Omental fat pad (tissue), 4 donors: ENCODE results near the gene ADCY2. TPM values are rescaled to one million over a fixed set of nuclear protein-coding genes. Genes with fewer than 3 reads are reported as not detected.

Experiments
- ATAC-seq: fragments of 150-250 bp; one replicate; pipeline ENCODE4 v1.9.1; 2016; ENCODE audit warnings: mild to moderate bottlenecking, moderate library complexity; ENCODE audit not compliant: low FRiP score
- DNase-seq: peaks from one replicate; pipeline ENCODE4 v3.0.0-alpha.2; 2019; ENCODE audit warnings: low spot score
- CTCF ChIP-seq, 3 donors: fragments of 450-650 bp; IDR thresholded peaks; one replicate each; pipeline ENCODE4 v1.5.1; 2016 to 2017; ENCODE audit warnings: antibody characterized with exemption in 3 of 3, mild to moderate bottlenecking in 3 of 3, moderate library complexity in 2 of 3
- total RNA-seq, 4 donors: library from RNA; depleted of rRNA; stranded (reverse); fragments of >200 nt; gene quantifications; one replicate each; pipeline ENCODE4 v1.1.0, GENCODE V29; 2016

ADCY2 gene
- total RNA-seq, 4 donors from 2014 or later = 1.1 to 2.4 (median 1.7) TPM

GRCh38 chr5:7851240-7851592, 455.3 kb downstream of the ADCY2 start:
- no peak for ATAC-seq
- TF ChIP-seq CTCF (IDR thresholded peaks at IDR 0.05) = no peak

DNA sequence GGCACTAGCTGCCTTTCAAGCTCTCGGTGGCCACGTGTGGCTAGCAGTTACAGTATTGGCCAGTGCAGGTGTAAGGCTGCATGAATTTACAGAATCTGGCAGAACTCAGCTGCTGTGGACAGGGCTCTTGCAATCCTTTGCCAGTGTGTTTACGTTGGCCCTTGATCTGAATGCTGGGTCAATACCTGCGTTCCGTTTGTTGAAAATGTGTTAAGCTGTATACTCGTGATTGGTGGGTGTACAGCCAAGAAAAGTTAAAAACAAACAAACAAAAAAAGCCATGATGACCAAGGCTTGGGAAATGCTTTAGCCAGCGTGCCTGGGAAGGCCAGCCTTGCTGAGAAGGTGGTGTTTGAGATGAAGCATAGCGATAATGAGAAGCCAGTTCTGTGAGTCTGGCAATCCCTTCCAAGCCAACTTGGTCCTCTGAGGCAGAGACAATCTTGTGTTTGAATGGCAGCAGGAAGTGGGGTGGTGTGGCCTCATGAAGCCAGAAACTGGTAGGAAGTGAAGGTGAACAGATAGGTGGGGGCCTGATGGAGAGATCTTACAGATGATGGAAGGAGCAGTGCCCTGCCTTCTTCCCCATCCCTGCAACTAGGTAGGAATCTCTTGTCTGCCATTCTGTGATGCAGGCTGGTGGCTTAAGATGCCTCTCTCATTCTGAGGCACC, 455.8 kb downstream of the ADCY2 start:
- TF ChIP-seq CTCF (IDR thresholded peaks at IDR 0.05) = no peak
- ATAC-seq (no peak), DNase-seq (no peak)

More at GRCh38 chr5:7851240-7851592, 455.3 kb downstream of the ADCY2 start:
- DNase-seq = no peak

DNA sequence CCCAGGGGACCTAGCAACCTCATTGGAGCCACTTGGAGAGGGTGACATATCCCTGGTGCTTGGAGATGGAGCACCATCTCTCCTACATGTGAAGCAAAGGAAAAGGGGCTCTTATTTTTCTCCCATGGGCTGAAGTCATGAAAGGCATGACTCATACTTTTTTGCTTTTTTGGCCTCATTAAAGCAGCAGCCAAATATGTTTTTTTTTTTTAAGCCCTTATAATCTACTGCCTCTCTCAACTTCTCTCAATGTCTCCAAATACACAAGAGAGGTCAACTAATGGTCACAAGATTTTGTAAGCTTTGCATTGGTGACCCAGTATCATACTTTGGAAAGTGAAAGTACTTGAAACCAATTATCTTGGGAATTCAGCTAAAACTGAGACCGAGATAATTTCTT, 456.6 kb downstream of the ADCY2 start:
- no peak for TF ChIP-seq CTCF (IDR thresholded peaks at IDR 0.05)
- ATAC-seq (no peak), DNase-seq (no peak)

DNA sequence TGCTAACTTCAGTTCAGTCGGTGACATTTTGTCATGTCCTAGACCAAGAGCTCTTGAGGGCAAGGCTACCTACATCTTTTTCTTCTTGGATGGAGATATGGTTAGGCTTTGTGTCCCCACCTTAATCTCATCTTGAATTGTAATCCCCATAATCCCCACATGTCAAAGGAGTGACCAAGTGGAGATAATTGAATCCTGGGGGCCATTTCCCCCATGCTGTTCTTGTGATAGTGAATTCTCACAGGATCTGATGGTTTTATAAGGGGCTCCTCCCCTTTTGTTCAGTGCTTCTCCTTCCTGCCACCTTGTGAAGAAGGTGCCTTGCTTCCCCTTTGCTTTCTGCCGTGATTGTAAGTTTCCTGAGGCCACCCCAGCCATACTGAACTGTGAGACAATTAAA, 457.1 kb downstream of the ADCY2 start:
- DNase-seq (no peak), ATAC-seq (no peak)
- no peak for TF ChIP-seq CTCF (IDR thresholded peaks at IDR 0.05)

- ATAC-seq (no peak), DNase-seq (no peak)
- TF ChIP-seq CTCF (IDR thresholded peaks at IDR 0.05) = no peak
Observed at GRCh38 chr5:7855611-7856010, 459.7 kb downstream of the ADCY2 start.

- no peak for TF ChIP-seq CTCF (IDR thresholded peaks at IDR 0.05)
- DNase-seq = no peak
- no peak for ATAC-seq
Observed at GRCh38 chr5:7856855-7857254, 460.9 kb downstream of the ADCY2 start.

DNA sequence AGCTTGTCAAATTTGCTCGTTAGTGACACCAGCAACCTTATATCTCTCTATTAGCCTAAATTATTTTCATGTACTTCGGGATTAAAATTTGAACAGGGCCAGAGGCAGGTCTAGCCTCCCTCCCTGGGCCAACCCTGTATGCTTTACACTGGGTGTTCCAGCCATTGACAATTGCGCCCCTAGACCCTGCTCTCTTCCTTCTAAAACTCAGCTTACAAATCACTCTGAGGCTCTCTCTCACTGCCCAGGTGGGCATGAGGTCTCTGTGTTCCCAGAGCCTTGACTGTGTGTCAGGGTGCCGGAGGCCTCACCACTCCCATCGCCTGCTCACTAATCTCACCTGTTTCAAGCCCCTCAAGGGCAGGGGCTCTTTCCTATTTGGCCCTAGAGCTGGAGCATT, 461.4 kb downstream of the ADCY2 start:
- TF ChIP-seq CTCF (IDR thresholded peaks at IDR 0.05) = no peak
- ATAC-seq (no peak), DNase-seq (no peak)
